Measurements from ENCODE around the gene RYR2. TPM values are rescaled to one million over a fixed set of nuclear protein-coding genes. Genes with fewer than 3 reads are reported as not detected.
A peak's percentile ranks its signal among the peaks of the same experiment; 100 is the strongest.

RYR2 gene
- total RNA-seq, 1 donor from 2014 or later, result 0.90 TPM

DNA sequence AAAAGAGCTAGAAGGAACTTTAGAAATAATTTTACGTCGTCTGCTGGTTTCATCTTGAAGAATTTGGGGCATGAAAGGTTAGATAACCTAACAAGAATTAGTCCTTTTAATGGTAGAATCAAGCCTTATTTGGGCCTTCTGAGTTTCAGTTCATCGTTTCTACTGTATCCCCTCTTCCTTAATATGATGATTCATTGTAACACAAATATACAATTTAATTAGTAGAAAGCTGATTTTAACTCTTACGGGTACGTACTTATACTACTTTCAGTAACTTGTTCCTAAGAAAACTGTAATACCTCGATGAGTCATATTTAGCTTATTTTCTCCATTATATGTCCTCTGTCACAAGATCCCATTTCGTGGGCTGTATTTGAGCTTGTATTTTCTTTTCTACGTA is 264.7 kb downstream of the RYR2 start:
- no peaks in the 10 kb centered on the region for H4K20me1 ChIP-seq (ENCODE audit: low read depth)
- Mint-ChIP-seq H3K4me1 (no peaks in the 10 kb centered on the region), H3K27ac (no peak overlapping the region), H3K27me3 (ENCODE audit: insufficient read depth, low read depth) (no peaks in the 10 kb centered on the region), H3K36me3 (no peaks in the 10 kb centered on the region), H3K4me3 (no peak overlapping the region), H3K9me3 (no peaks in the 10 kb centered on the region)
- H3K27me3 ChIP-seq, result no peaks in the 10 kb centered on the region
- no peaks in the 10 kb centered on the region for H3K4me1 ChIP-seq
- no peak for DNase-seq (ENCODE audit: low spot score)
- H2AFZ ChIP-seq (replicated peaks), result peak overlapping the region; percentile 27
- H3K79me2 ChIP-seq (ENCODE audit: low read depth), result no peaks in the 10 kb centered on the region
- H3K27ac ChIP-seq, result no peak overlapping the region
- TF ChIP-seq EZH2phosphoT487 (IDR thresholded peaks at IDR 0.05) (no peak), EZH2 (IDR thresholded peaks at IDR 0.05) (no peak)
- TF ChIP-seq, protein P1, sequence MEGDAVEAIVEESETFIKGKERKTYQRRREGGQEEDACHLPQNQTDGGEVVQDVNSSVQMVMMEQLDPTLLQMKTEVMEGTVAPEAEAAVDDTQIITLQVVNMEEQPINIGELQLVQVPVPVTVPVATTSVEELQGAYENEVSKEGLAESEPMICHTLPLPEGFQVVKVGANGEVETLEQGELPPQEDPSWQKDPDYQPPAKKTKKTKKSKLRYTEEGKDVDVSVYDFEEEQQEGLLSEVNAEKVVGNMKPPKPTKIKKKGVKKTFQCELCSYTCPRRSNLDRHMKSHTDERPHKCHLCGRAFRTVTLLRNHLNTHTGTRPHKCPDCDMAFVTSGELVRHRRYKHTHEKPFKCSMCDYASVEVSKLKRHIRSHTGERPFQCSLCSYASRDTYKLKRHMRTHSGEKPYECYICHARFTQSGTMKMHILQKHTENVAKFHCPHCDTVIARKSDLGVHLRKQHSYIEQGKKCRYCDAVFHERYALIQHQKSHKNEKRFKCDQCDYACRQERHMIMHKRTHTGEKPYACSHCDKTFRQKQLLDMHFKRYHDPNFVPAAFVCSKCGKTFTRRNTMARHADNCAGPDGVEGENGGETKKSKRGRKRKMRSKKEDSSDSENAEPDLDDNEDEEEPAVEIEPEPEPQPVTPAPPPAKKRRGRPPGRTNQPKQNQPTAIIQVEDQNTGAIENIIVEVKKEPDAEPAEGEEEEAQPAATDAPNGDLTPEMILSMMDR (IDR thresholded peaks at IDR 0.05), result no peak
- no peak overlapping the region for H3K9ac ChIP-seq
- no peak overlapping the region for H3K4me3 ChIP-seq
- H3K36me3 ChIP-seq, result no peaks in the 10 kb centered on the region
- H3K4me2 ChIP-seq, result no peak overlapping the region
- H3K9me3 ChIP-seq (ENCODE audit: low read depth), result no peaks in the 10 kb centered on the region
- H3F3A ChIP-seq (ENCODE audit: low read depth), result no peaks in the 10 kb centered on the region

GRCh38 chr1:237309595-237310118 is 267.7 kb downstream of the RYR2 start:
- Histone ChIP-seq H3K36me3 (no peaks in the 10 kb centered on the region), H3K79me2 (ENCODE audit: low read depth) (no peaks in the 10 kb centered on the region), H3K27me3 (no peaks in the 10 kb centered on the region), H3K9ac (no peak overlapping the region), H2AFZ (replicated peaks) (no peak overlapping the region), H3F3A (ENCODE audit: low read depth) (no peaks in the 10 kb centered on the region), H4K20me1 (ENCODE audit: low read depth) (no peaks in the 10 kb centered on the region), H3K4me1 (no peaks in the 10 kb centered on the region), H3K9me3 (ENCODE audit: low read depth) (no peaks in the 10 kb centered on the region), H3K27ac (no peak overlapping the region), H3K4me2 (no peak overlapping the region), H3K4me3 (no peak overlapping the region)
- Mint-ChIP-seq H3K36me3 (no peaks in the 10 kb centered on the region), H3K9me3 (peaks cover 2% of the 10 kb centered on the region), H3K4me1 (no peaks in the 10 kb centered on the region), H3K27ac (no peak overlapping the region), H3K27me3 (ENCODE audit: insufficient read depth, low read depth) (no peaks in the 10 kb centered on the region), H3K4me3 (no peak overlapping the region)
- no peak for DNase-seq (ENCODE audit: low spot score)
- TF ChIP-seq EZH2phosphoT487 (IDR thresholded peaks at IDR 0.05) (no peak), EZH2 (IDR thresholded peaks at IDR 0.05) (no peak)
- TF ChIP-seq, protein P1 (IDR thresholded peaks at IDR 0.05), result no peak

GRCh38 chr1:237316352-237316751 is 274.4 kb downstream of the RYR2 start:
- peaks cover 2% of the 10 kb centered on the region for H3K9me3 Mint-ChIP-seq
- no peak overlapping the region for H3K27ac ChIP-seq
- H2AFZ ChIP-seq (replicated peaks), result peak overlapping the region; percentile 18
- no peaks in the 10 kb centered on the region for H3F3A ChIP-seq (ENCODE audit: low read depth)
- no peaks in the 10 kb centered on the region for H3K27me3 ChIP-seq
- H3K4me1 Mint-ChIP-seq, result no peaks in the 10 kb centered on the region
- H3K4me3 Mint-ChIP-seq, result no peak overlapping the region
- H3K4me3 ChIP-seq, result no peak overlapping the region
- H3K9me3 ChIP-seq (ENCODE audit: low read depth), result no peaks in the 10 kb centered on the region
- no peaks in the 10 kb centered on the region for H4K20me1 ChIP-seq (ENCODE audit: low read depth)
- H3K36me3 Mint-ChIP-seq, result no peaks in the 10 kb centered on the region
- no peak overlapping the region for H3K27ac Mint-ChIP-seq
- no peaks in the 10 kb centered on the region for H3K27me3 Mint-ChIP-seq (ENCODE audit: insufficient read depth, low read depth)
- H3K4me2 ChIP-seq, result no peak overlapping the region
- TF ChIP-seq EZH2 (IDR thresholded peaks at IDR 0.05), result no peak
- TF ChIP-seq EZH2phosphoT487 (IDR thresholded peaks at IDR 0.05), result no peak
- TF ChIP-seq, protein P1 (IDR thresholded peaks at IDR 0.05), result no peak
- no peak for DNase-seq (ENCODE audit: low spot score)
- H3K36me3 ChIP-seq, result no peaks in the 10 kb centered on the region
- H3K4me1 ChIP-seq, result no peaks in the 10 kb centered on the region
- H3K79me2 ChIP-seq (ENCODE audit: low read depth), result no peaks in the 10 kb centered on the region
- H3K9ac ChIP-seq, result no peak overlapping the region
